Activated CD8-positive, alpha-beta memory T cell treated with anti-CD3 and anti-CD28 coated beads, Interleukin-2, amount 50 U/mL, for 24 hours (primary cell): ENCODE data around the gene RSPH1.
"Not testable (repeated sequence)": the region's sequence is repeated elsewhere in the genome, so short reads cannot be mapped to it uniquely, and the experiment has no call there.

Experiments used
- DNase-seq: peaks from one replicate; pipeline ENCODE4 v3.0.0-alpha.2; 2020; ENCODE audit errors: extremely low read depth

The RSPH1 gene

DNA sequence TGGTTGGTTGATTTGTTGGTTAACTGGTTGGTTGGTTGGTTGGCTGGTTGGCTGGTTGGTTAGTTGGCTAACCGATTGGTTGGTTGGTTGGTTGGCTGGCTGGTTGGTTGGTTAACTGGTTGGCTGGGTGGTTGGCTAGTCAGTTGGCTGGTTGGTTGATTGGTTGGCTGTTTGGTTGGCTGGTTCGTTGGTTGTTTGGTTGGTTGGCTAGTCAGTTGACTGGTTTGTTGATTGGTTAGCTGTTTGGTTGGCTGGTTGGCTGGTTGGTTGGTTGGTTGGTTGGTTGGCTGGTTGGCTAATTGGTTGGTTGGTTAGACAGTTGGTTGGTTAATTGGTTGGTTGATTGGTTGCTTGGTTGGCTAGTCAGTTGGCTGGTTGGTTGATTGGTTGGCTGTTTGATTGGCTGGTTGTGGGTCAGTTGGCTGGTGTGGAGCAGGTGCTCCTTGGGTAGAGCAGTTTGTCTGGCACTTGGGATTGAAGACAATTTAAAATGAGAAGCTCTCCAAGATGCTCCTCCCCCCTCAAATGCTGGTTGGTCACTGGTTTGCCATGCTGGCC lies 6.9 kb downstream of the RSPH1 start:
- no peak for DNase-seq

DNA sequence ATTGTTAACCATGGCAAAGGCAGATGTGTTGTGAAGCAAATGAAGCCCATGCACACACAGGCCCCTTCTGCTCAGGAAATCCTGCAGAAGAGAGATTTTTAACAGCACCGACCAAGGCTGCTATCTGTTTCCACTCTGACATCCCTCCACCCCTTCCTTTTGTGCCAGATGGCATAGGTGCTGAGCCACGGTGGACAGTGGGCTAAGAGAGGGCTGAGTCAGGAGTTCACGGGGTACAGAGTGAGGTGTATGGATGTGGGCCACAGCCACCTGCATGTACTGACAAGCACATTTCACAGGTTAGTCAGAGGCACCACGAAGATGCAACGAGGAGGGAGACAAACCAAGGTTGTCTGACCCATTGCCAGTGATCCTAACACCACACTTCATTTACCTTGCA lies 9.5 kb downstream of the RSPH1 start:
- no peak for DNase-seq

DNA sequence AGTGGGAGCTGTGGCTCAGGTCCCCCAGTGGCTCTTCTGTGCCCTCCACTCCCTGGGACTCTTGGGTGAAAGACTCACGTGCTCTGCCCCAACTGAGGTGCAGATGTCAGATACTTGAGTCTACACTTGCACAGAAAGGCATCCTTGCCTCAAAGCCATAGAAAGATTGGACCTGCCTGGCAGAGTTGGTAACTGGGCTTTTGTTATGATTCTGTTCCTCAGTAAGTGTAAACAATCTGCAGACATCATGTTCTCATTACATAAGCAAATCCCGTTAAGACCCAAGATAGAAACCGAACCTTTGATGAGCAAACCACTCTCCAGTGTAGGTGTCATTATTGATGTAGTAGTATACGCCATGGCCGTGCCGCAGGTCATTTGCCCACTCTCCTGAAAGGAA lies 10.0 kb downstream of the RSPH1 start:
- DNase-seq, result no peak

DNA sequence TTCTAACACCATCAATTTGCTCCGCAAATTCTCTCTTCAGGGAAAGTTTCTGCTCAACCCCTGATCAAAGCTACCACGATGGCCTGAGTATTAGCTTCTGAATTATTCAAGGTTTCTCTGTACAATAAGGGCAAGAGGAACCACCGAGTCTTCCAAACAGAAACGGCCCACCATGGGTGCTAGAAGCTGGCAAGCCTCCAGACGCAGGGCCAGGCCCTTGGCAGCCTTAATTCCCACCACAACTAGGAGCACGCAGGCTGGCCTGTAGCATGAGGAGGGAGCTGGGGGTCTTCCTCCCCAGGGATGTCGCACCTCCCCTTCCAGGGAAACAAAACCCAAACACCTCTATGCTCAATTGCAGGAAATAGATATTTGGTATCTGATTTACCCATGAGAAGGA lies 11.1 kb downstream of the RSPH1 start:
- DNase-seq, result no peak

DNA sequence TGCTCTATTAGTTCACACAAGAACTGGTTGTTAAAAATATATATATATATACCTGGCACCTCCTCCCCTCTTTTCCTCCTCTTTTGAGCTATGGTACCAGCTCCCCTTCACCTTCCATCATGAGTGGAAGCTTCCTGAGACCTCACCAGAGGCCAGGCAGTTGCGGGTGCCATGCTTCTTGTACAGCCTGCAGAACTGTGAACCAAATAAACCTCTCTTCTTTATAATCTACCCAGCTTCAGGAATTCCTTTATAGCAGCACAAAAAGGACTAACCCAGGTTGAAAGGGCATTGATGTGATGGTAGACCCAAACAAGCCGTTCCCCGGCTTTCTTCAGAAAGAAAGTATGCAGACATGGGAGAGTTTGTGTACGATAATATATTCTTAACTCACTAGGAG lies 14.9 kb downstream of the RSPH1 start:
- no peak for DNase-seq

DNA sequence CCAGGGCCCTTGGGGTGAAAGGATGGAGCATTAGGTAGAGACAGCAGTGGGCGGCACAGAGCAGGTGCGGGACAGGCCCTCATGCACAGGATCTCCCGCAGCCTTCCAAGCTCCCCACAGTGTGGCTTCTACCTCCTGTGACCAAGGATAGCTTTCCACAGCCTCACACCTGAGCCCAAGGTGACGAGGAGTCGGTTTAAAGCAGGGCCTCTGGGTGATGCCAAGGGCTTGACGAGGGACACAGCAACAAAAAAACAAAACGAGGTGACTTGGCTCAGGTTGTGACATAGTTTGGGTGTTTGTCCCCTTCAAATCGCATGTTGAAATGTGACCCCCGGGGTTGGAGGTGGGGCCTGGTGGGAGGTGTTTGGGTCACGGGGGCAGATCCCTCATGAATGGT lies 15.3 kb downstream of the RSPH1 start:
- no peak for DNase-seq

DNA sequence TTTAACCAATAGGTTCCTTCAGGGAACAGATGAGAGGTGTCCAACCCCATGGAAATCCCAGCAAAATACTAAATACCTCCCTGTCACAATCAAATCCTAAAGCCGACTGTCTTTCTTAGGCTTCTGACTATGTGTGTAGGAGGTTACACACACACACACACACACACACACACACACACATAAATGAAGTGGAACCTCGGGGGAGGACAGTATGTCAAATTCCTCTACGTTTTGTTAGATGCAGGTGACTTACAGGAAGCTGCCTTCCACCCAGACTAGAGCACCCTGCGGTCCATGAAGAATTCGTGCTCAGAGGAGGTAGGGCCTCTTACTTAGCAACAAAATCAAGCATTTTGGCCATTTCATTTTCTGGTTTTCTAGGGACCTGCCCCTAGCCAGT lies 16.4 kb downstream of the RSPH1 start:
- DNase-seq, result no peak

DNA sequence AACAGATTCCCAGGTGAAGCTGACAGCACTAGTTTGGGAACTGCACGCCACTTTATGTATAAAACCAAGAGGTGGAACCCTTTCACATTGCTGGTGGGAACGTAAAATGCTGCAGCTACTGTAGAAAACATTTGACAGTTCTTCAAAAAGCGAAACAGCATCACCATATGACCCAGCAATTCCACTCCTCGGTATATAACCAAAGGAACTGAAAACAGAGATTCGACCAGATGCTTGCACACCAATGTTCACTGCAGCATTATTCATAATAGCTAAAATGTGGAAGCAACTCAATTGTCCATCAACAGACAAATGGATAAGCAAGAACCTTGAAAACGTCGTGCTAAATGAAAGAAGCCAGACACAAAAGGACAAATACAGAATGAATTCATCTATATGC lies 17.5 kb downstream of the RSPH1 start:
- no peak for DNase-seq

DNA sequence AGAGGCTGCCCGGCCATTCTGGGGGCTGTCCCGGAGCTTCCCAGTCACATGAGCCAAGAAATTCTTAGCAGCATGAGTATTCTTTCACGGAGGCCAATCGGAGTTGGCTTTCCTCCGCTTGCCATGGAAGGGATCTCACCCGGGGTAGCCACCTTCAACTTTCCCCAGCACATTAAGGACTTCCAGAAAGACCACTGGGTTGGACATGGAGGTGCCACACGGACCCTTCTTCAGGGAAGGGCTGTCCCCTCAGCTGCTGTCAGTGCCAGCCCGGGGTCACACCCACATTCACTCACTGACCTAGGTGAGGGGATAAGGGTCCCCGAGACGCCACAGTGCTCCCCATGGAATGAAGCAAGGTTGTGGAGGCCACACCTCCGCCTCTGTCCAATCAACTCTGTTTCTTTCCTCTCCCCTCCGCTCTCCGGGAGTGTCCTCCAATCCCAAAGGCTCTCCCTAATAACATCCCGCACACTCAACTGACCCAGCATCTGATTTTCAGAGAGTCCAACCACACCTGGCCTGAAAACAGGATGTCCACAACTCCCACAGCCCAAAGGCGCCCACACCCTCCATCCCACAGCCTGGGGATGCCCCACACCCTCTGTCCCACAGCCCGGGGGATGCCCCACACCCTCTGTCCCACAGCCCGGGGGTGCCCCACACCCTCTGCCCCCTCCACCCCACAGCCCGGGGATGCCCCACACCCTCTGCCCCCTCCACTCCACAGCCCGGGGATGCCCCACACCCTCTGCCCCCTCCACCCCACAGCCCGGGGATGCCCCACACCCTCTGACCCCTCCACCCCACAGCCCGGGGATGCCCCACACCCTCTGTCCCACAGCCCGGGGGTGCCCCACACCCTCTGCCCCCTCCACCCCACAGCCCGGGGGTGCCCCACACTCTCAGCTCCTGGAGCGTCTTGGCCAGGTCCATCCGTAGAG lies 19.4 kb downstream of the RSPH1 start:
- no peak for DNase-seq

DNA sequence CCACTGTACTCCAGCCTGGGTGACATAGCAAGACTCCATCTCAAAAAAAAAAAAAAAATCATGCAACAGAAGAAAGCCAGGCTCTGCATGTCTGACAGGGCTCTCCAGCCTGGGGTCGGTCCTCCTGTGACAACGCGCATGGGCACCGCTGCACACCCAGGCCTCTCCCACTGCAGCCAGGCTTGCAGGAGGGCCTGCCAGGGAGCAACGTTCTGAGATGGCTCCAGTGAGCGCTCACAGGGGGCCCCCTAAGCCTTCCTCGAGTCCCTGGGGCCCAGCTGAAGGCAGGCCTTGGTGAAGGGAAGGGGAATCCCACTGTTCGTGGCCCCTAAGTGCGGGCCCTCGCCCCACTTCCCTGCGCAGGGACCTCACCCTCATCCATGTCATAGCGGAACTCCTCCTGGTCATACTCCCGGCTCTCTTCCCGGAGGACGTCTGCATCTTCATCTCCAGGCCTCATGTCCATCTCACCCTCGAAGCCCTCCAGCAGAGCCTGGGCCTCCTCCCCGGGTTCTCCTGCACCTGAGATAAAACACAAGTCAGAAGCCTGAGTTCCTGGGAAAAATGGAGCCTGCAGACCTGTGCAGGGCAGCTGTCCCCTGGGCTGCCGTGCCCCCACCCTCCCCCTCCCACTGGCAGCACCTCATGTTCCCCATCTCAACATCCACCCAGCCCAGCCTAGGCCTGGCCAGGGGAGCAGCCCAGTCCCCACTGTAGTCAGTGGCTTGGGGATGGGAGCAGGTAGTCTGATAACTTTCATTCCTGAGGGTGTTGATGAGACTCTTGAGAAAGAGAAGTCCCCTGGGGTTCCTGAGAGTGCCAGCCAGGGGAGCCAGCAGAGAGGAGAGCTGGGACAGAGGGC lies 20.3 kb downstream of the RSPH1 start:
- no peak for DNase-seq

DNA sequence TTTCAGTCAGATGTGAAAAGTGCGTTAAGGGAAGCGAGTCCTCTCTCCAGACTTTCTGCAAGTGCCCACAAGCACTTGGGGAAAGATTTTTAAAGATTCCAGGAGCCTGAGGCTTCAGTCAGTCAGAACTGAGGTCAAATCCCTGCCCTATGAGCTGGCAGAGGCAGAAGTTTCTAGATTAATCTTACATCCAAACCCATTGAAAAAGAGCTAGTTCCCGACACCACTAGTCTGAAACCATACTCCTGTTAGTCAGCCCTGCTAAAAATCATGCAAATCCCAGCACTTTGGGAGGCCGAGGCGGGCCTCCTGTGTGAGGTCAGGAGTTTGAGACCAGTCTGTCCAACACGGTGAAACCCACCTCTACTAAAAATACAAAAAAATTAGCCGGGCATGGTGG lies 21.0 kb downstream of the RSPH1 start:
- DNase-seq, result no peak

DNA sequence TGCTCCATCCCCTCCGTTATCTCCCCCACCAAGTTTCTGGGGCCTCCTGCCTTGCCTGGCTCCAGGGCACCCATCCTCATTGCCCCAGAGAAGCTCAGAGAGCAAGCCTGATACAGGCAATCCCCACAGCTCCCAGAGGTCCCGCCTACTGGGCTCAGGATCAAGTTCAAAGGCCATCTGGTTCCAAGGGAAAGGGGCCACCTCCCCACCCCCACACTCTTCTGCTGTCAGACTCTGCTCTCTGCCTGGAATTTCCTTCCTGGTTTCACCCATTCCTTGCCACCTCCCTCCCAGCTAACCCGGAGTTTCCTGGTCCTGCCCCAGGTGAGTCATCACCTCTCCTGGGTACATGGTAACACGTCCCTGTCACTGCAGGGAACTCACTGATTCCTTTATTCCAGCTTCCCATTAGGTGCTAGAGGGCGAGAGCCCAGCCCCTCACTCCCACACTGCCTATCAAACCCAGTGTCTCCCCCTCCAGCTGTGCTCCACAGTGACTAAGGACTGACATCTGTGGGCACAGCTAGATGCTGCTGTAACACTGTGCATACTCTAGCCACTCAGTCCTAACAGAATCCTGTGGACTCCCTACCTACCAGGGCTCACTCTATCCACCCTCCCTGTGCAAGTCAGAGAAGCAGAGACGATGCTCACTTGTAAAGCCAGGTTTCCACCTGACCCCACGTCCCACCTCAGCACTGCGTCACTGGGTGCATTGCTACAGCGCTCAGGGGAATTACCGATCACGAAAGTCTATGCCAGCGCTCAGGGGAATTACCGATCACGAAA lies 21.8 kb downstream of the RSPH1 start:
- DNase-seq, result no peak

DNA sequence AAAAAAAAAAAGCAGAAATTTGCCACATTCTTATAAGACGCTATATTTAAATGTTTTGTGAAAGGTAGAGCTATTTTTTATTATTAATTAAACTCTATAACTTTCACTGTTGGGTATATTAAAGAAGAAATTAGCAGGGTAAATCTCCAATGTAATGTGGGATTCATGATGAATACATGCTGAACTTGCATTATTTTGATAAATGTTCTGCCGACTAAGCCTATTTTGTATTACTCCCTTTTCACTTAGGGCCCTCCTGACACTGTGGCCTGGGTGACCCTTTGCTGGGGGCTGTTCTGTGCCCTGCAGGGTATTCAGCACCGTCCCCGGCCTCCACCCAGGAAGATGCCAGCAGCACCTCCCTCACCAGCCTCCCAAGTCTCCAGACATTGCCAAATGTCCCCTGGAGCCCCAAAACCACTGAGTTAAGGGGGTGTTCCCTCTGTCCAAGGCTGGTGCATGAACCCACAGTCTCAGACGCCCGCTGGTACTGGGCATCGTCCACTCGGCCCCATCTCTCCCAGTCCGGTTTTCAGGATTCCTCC lies 22.5 kb downstream of the RSPH1 start:
- DNase-seq, result no peak

DNA sequence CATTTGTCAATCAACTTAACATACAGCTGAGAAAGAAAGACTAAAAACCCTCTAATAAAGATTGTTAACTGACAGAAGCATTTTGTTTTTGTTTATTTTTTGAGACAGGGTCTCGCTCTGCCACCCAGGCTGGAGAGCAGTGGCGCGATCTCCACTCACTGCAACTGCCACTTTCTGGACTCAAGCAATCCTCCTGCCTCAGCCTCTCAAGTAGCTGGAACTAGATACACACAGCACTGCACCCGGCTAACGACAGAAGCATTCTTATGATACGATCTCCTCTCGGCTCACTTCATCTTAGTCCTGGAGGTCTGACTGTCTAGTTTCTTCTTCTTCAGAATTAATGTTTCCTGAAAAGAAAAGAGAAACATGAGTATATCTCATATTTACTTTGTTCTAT lies 23.5 kb downstream of the RSPH1 start:
- no peak for DNase-seq

DNA sequence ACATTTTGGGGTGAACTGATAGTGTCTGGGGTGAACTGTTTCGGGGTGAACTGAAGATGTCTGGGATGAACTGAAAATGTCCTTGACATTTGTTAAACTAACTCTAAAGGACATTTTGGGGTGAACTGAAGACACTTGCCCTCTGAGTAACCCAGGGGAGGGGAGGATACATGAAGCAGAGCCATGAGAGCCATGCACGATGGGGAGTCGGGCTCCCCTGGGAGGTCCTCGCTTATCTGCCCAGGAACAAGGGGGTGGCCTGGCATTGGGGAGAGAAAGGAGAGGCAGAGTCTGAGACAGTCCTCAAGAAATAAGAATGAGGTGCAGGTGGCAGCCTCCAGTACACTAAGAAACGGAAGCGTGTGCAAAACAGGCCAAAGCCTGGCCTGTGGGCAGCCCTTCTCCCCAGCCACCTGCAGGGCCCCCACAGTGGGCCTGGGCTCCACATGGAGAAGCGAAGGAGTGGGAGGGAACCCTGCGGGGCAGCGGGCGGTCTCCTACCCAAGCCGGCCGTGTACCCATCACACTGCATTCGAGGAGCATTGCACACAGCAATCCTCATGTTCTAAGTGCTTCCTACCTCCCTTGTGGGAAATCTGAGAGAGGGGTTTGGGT lies 24.2 kb downstream of the RSPH1 start:
- DNase-seq, result no peak

DNA sequence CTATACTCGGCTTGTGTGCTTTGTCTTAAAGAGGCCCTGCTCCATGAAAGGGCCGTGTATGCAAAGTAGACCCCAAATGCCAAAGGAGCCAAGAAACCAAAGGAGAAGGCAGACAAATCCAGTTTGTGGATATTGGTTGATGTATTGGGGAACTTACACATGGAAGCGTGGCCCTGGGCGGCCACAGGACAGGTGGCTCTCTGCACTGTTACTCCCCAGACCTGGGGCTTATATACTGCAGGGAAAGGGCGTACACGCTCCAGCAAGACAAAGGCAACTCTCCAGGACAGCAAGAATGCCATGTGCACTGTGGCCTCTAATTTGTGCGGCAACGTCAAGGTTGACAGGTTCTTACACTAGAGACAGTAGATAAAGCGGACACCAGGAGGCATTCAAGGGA lies 24.8 kb downstream of the RSPH1 start:
- DNase-seq, result no peak

DNA sequence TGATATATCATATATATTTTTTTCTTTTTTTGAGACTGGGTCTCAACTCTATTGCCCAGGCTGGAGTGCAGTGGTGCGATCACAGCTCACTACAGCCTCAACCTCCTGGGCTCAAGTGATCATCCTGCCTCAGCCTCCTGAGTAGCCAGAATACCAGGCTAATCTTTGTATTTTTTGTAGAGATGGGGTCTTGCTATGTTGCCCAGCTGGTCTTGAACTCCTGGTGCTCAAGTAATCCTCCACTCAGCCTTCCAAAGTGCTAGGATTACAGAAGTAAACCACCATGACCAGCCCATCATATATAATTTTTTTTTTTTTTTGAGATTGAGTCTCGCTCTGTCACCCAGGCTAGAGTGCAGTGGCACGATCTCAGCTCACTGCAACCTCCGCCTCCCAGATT lies 26.3 kb downstream of the RSPH1 start:
- not testable (repeated sequence) for DNase-seq

DNA sequence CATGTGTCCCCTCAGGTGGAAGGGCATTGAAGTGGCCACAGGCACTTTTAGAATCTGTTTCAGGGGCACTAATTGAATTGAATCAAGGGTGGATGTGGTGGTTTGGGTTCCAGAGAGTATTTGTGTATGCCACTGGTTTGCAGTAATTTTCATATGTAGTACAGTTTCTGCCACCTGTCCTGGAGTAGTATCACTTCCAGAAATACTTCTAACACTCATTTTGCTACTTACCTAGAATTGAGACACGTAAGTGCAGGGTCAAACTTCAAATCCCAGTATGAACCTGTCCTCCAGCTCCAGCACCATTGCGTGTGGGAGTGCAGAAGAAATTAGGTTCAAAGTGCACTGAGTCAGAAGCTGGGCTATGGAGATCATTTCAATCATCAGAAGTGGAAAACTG lies 26.8 kb downstream of the RSPH1 start:
- no peak for DNase-seq

DNA sequence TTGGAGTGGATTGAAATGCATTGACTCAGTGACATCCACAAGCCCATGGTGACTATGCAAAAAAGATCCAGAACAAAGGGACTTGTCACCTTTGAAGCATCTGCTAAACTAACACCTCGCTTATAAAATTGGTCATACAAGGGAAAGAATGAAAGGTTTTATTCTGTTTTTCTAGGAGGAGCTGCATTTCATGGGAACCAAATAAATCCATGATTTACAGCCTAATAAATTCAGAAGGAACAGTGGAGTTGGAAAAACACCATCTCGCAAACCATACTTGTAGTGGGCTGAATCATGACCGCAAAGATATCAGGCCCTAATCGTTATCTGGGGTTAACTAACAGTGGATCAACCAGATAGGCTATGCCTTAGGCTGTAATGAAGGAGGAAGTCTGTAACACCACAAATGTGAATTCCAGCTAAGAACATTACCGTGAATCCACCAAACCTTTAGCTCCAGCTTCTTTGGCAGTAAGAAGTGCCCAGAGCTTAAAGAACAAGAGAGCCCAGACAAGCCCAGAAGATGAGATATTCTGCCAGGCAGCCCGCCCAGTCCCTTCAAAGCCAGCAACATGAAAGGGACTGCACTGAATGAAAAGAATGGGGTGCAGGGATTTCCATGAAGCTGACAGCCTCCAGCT lies 27.4 kb downstream of the RSPH1 start:
- no peak for DNase-seq

DNA sequence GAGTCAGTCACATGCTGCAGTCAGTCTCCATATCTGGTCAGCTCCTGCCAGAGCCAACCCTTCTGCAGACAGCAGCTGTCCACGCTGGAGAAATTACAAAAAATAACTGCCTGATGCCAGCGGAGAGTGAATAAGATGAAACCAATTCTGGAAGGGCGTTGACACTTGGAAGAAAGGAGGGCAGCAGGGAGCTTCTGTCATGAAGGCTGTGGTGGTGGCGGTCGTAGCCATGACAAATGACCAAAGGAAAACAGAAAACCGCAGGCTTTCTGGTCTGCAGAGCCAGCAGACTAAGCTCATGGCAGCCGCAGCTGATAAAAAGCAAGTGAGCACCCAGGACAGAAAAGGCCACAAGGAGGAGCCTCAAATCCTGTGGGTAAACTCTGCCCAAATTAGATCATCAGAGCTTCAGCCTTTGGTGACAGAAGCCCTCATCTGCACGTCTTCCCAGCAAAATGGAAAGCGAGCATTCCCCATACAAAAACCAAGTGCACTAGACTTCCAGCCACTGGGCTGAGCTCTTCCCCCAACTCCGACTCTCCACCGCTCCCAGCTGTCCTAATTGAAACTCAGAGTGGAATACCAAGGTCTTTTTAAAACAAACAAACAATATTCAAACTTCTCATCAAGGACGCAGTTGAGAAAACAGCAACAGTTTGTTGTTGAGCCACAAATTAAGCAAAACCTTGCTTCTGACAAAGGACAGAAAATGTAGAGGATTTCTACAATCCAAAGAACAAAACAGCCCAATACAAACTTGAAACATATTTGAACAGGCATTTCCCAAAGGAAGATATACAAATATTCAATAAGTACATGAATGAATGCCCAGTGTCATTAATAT lies 28.7 kb downstream of the RSPH1 start:
- DNase-seq, result no peak
